Uterus (tissue), 4 donors: ENCODE measurements around the gene MAGI3. TPM values are rescaled to one million over a fixed set of nuclear protein-coding genes. Genes with fewer than 3 reads are reported as not detected.

ENCODE experiments used
- DNase-seq, 2 donors: peaks; one replicate each; pipeline ENCODE4 v3.0.0-alpha.2; 2019 to 2020
- H3K27ac ChIP-seq, 2 donors: fragments of 200-600 bp; sonication (generic); 1 replicate in 1 of 2; 2 replicates in 1 of 2; pipeline ENCODE4 v1.5.1; 2016 to 2018
- H3K27me3 ChIP-seq, 2 donors: fragments of 200-600 bp; sonication (generic); one replicate each; pipeline ENCODE4 v1.5.1; 2018 to 2019; ENCODE audit warnings: control low read depth in 1 of 2
- H3K36me3 ChIP-seq, 2 donors: fragments of 200-600 bp; sonication (generic); one replicate each; pipeline ENCODE4 v1.5.1; 2019; ENCODE audit warnings: control low read depth in 1 of 2
- H3K4me1 ChIP-seq, 2 donors: fragments of 200-600 bp; sonication (generic); one replicate each; pipeline ENCODE4 v1.5.1; 2018 to 2019; ENCODE audit warnings: control low read depth in 1 of 2
- H3K4me3 ChIP-seq, 2 donors: fragments of 200-600 bp; sonication (generic); 1 replicate in 1 of 2; 2 replicates in 1 of 2; pipeline ENCODE4 v1.5.1; 2018 to 2019; ENCODE audit warnings: mild to moderate bottlenecking in 1 of 2
- H3K9me3 ChIP-seq, 2 donors: fragments of 200-600 bp; sonication (generic); one replicate each; pipeline ENCODE4 v1.5.1; 2019; ENCODE audit warnings: control low read depth in 1 of 2
- POLR2A ChIP-seq, 2 donors: fragments of 450-650 bp; IDR thresholded peaks; one replicate each; pipeline ENCODE4 v1.6.1; 2016; ENCODE audit warnings: antibody characterized with exemption in 2 of 2, mild to moderate bottlenecking in 1 of 2, moderate library complexity in 1 of 2
- intact Hi-C: fragments of 100-400 bp; cut with DNase I; formaldehyde crosslinking; loops from one replicate; pipeline ENCODE4 v1.15.1; 2023; ENCODE audit warnings: low total_unique reads
- total RNA-seq, 4 donors: library from RNA; depleted of rRNA in 3 of 4; stranded (reverse); fragments of >200 nt in 3 of 4; gene quantifications; one replicate each; pipeline versions ENCODE4 v1.1.0 to v1.2.4, GENCODE V29; 2014 to 2023
- TF ChIP-seq, protein P1 (sequence below), 4 experiments: fragments of 200-600 bp in 2 of 4; fragments of 450-650 bp in 2 of 4; sonication (generic) in 2 of 4; IDR thresholded peaks; one replicate each; pipeline ENCODE4 v1.5.1; 2016 to 2019; ENCODE audit warnings: antibody characterized with exemption in 4 of 4, mild to moderate bottlenecking in 2 of 4, moderate library complexity in 1 of 4
- donor health status: DM: yes; HTN: yes; CAD: no.

The MAGI3 gene
- total RNA-seq = 10 to 100 TPM; 12.4 to 37.5 (median 26.4) TPM

- peak within 1 kb of the TSS; percentile 89 to 100 for H3K4me3 ChIP-seq
- peak; percentile 97 to 99 for DNase-seq
- H3K9me3 ChIP-seq = no peaks in the 10 kb centered on the region
- intact Hi-C loops = no loop called here
- H3K36me3 ChIP-seq = no peaks in the 10 kb centered on the region
- TF ChIP-seq, protein P1, sequence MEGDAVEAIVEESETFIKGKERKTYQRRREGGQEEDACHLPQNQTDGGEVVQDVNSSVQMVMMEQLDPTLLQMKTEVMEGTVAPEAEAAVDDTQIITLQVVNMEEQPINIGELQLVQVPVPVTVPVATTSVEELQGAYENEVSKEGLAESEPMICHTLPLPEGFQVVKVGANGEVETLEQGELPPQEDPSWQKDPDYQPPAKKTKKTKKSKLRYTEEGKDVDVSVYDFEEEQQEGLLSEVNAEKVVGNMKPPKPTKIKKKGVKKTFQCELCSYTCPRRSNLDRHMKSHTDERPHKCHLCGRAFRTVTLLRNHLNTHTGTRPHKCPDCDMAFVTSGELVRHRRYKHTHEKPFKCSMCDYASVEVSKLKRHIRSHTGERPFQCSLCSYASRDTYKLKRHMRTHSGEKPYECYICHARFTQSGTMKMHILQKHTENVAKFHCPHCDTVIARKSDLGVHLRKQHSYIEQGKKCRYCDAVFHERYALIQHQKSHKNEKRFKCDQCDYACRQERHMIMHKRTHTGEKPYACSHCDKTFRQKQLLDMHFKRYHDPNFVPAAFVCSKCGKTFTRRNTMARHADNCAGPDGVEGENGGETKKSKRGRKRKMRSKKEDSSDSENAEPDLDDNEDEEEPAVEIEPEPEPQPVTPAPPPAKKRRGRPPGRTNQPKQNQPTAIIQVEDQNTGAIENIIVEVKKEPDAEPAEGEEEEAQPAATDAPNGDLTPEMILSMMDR (IDR thresholded peaks at IDR 0.05) = no peak
- TF ChIP-seq POLR2A (IDR thresholded peaks at IDR 0.05) = peak; percentile 69 to 77
- H3K27ac ChIP-seq = peak within 1 kb of the TSS; percentile 86 to 93
- H3K4me1 ChIP-seq = peaks cover 0 to 7% of the 10 kb centered on the region in 2 donors
- no peaks in the 10 kb centered on the region for H3K27me3 ChIP-seq
These were observed at the start of gene MAGI3 for GRCh38 chr1:113389953-113390834. Gene MAGI3 (plus strand): TSS chr1:113390515. CDS start chr1:113391034, 519 bp downstream.

DNA sequence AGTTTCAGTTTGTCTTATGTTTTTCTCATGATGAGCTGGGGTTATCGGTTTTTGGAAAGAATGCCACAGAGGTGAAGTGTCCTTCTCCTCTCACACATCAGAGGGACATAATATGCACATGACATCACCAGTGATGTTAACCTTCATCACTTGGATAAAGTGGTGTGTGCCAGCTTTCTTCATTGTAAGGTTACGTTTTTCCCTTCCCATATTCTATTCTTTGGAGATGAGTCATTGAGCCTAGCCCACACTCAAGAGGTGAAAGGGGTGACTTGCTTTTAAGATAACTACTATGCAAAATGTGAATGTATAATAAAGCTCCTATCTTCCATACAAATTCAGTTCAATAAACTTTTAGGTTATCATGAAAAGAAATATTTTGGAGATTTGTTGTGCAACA is 36.7 kb upstream of the MAGI3 start:
- intact Hi-C loops = no loop called here
- TF ChIP-seq, protein P1 (IDR thresholded peaks at IDR 0.05) = no peak
- TF ChIP-seq POLR2A (IDR thresholded peaks at IDR 0.05) = no peak

DNA sequence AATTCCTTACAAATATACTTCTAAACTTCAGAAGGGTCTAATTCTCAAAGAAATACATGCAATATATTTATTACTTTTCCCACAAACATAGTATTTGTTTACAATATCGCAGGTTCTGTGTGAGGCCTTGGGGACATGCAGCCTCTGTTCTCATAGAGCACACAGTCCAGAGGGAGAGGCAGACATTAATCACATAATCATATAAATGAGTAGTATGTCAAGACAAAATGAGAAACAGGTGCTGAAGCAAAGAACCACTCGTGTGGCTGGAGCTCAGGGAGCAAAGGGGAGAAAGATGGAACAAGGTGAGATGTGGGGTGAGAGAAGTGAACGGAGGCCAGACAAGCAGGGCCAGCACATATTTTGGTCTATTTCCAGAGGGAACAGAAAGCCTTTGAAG is 26.4 kb upstream of the MAGI3 start:
- intact Hi-C loops = no loop called here
- Histone ChIP-seq H3K9me3 (no peaks in the 10 kb centered on the region), H3K27ac (no peak overlapping the region), H3K27me3 (no peaks in the 10 kb centered on the region), H3K4me3 (no peak overlapping the region), H3K4me1 (no peaks in the 10 kb centered on the region), H3K36me3 (no peaks in the 10 kb centered on the region)
- TF ChIP-seq, protein P1 (IDR thresholded peaks at IDR 0.05) = no peak
- TF ChIP-seq POLR2A (IDR thresholded peaks at IDR 0.05) = no peak
- no peak for DNase-seq

More for the DNA sequence above, 36.7 kb upstream of the MAGI3 start:
- no peak for DNase-seq
- no peaks in the 10 kb centered on the region for H3K9me3 ChIP-seq
- H3K4me3 ChIP-seq = no peak overlapping the region
- no peaks in the 10 kb centered on the region for H3K36me3 ChIP-seq
- no peaks in the 10 kb centered on the region for H3K27me3 ChIP-seq
- no peaks in the 10 kb centered on the region for H3K4me1 ChIP-seq
- no peak overlapping the region for H3K27ac ChIP-seq

GRCh38 chr1:113369040-113369439 is 21.3 kb upstream of the MAGI3 start:
- no peak for DNase-seq
- Histone ChIP-seq H3K9me3 (no peaks in the 10 kb centered on the region), H3K36me3 (no peaks in the 10 kb centered on the region), H3K4me3 (no peak overlapping the region), H3K4me1 (no peaks in the 10 kb centered on the region), H3K27me3 (no peaks in the 10 kb centered on the region), H3K27ac (no peak overlapping the region)
- TF ChIP-seq, protein P1 (IDR thresholded peaks at IDR 0.05) = no peak
- TF ChIP-seq POLR2A (IDR thresholded peaks at IDR 0.05) = no peak
- intact Hi-C loops = no loop called here

DNA sequence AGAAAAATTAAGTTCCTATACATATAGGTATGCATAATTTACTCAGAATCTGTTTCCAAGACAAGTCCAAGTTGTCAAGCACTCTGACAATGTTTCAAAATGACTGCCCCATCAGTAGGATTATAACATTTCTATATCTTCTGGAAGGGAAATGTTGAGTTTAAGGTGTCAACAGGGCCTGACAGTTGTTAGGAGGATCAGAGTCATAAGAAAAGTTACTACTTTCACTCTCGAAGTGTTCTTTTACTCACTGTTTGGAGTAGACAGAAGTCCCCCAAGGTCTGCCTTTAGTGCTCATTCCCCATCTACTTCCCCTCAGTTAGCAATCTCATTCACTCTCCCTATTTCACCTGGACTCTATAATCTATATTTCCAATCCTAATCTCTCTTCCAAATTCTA is 20.6 kb upstream of the MAGI3 start:
- intact Hi-C loops = no loop called here
- TF ChIP-seq, protein P1 (IDR thresholded peaks at IDR 0.05) = no peak
- no peak for TF ChIP-seq POLR2A (IDR thresholded peaks at IDR 0.05)
- no peak overlapping the region for H3K4me3 ChIP-seq

More for the DNA sequence above, 20.6 kb upstream of the MAGI3 start:
- Histone ChIP-seq H3K27me3 (no peaks in the 10 kb centered on the region), H3K36me3 (no peaks in the 10 kb centered on the region), H3K27ac (no peak overlapping the region), H3K9me3 (no peaks in the 10 kb centered on the region), H3K4me1 (no peaks in the 10 kb centered on the region)
- no peak for DNase-seq
